GM19395 (cell line): ENCODE data around the gene RUNX2.

Experiments
- ATAC-seq: cut with Tn5 transposase; IDR thresholded peaks from one replicate; pipeline ENCODE4 v1.9.1; 2021; ENCODE audit warnings: mild to moderate bottlenecking, moderate library complexity; ENCODE audit not compliant: unreplicated experiment

Gene RUNX2

DNA sequence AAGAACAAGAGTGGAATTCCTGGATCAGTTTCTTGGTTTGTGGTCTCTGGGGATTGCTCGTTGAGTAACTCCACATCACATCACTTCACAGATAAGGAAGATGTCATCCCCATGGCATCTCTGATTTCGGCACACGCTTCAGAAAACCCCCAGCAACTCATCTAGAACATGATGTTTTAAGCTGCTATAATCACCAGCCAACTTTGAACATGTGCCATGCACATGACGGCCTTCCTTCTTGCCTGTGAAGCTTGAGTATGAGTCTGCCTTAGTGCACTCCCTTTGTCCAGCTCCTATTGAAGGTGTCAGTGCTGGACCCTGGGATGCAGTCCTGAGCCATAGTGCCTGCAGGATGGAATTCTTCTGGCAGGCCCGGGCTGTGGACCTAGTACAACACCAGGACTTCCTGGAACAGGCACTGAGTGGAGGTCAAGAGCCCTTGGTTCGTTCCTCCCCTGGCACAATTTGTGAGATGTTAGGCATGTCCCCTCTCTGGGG is 281.1 kb downstream of the RUNX2 start:
- no peak for ATAC-seq

DNA sequence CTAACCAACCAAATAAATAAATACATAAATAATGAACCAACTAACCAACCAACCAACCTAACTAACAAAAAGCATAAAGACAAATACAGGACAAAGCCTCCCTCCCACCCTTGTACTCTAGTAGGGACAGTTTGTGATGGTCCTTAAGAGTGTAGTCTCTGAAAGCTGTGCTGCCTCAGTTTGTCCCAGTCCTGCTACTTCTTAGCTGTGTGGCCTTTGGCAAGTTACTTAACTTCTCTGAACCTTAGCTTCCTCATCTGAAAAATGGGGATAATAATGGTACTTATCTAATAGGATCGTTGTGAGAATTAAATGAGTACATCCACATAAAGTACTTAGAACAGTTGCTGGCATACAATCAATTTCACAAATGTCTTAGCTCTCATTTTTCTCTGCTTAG is 282.2 kb downstream of the RUNX2 start:
- no peak for ATAC-seq

DNA sequence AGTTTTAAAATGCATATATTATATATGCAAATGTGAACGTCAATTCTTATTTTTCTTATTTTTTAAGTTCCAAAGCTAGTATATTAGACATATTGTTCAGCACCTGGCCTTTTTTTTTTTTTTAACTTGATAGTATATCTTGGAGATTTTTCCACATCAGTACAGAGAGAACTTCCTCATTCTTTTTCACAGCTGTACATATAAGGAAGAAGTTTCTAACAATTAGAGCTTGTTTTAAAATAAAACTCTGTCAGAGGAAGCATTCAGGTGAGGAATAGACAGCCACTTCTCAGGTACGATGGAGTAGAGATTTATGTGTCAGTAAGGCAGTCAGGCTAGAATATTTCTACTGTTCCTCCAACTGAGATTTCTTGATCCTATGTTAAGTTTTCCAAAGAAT is 282.7 kb downstream of the RUNX2 start:
- ATAC-seq: no peak

DNA sequence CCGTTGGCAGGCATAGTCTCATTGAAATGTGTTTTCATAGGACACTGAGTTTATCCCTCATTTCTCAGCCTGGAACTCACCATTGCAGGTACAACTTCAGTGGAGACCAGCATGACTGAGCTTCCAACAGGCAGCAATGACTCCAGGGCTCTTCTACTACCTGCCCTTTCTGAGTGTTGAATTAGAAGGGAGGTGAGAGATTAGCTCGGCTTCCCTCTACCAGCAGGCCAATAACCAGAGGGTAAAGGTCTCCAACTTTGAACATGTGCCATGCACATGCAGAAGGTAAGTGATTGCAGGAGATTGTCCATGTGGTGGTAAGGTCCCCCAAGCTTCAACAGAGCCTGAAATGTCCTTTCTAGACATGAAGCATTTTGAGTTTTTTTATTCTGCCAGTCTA is 283.4 kb downstream of the RUNX2 start:
- no peak for ATAC-seq

DNA sequence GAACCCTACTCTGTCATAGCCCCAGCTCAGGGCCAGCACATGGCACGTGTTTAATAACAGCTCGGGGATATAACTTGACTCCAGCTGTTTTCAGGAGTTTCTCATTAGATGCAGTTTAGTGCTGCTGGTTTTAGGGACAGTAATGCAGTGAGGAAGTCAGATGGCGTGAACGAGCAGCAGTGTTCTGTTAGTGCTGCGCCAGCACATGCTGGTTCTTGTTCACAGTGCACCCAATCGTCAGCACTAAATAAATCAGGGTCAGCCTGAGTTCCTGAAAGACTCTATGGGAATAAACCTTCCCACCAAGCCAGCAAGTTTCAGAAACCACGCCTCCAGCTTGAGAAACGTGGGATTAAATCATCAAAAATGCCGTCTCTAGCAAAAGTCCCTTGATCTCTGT is 285.5 kb downstream of the RUNX2 start:
- no peak for ATAC-seq

DNA sequence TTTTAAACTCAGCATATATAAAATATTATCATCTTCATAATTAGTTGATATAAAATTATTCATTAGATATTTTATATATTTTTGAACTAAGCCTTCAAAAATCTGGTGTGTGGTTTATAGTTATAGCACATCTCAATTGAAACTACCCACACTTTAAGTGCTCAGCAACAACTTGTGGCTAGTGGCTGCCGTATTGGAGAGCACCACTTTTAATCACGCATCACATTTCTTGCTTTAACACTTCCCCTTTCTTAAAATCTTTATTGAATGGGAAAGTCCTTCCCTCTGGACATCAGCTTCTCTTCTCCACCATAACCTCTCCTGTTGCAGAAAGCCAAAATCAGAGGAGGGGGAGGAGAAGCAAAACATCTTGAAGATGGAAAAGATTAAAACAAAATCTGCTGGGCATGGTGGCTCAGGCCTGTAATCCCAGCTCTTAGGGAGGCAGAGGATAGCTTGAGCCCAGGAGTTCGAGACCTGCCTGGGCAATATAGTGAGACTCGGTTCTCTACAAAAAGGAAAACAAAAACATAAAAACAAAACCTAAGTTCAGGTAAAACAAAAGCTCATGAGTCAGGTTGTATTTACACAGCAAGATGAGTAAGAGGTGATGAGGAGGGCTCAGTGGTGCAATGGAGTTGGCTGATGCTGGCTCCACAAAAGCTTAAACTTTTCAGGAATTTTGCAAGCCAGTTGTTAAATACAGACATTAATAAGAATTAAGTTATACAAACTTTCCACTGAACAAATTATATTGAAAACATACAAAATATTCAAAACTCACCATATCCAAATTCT is 286.6 kb downstream of the RUNX2 start:
- ATAC-seq: no peak

DNA sequence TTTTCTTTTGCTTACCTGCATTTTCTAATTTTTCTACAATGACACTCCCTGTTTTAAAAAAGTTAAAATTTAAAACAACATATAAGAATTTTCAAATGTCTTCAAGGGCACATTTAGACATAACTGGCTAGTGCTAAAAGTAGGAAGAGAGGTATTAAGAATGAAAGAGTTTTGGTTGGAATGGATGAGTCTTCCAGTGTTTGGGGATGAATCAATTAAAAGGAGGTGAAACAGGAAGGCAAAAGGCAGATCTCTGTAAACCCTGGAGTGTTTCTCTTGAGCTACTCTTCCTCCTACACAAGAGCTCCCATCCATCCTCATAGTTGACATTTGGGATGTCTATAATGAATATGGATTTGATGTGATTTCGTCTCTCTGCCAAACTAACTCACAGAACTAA is 288.1 kb downstream of the RUNX2 start:
- no peak for ATAC-seq

DNA sequence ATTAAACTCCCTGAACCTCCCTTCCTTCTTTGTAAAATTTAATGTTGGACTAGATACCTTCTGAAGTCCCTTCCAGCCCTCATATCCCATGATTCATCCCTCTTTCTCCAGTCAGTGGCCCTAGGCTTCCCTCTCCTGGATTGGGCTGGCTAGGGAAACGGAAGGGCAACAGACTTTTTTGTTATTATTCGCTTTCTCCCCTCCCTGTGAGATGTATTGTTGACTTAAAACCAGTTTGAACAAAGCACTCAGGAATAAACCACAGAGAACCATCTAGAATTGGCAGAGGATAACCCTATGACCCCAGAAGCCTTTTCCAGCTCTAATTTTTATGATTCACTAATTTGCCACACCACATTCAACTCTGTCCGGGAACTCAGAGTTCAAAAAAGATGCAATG is 289.3 kb downstream of the RUNX2 start:
- no peak for ATAC-seq

DNA sequence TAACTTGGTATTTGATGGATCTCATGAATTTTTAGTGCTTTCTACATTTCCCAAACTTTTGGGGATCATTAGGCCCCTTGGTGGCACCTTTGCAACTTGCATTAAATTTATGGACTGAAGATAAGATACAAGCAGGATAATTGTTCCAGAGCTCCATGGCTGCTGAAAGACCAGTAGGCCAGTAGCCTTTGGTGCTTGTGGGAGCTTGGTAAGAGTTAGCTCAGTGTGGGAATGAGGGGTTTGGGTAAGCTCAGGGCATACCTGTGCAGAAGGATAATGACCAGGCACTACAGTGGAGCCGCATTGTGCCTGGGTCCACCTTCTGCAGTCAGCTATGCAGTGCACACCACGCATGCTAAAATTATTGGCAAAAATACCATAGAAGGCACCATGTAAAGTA is 290.1 kb downstream of the RUNX2 start:
- ATAC-seq: no peak

DNA sequence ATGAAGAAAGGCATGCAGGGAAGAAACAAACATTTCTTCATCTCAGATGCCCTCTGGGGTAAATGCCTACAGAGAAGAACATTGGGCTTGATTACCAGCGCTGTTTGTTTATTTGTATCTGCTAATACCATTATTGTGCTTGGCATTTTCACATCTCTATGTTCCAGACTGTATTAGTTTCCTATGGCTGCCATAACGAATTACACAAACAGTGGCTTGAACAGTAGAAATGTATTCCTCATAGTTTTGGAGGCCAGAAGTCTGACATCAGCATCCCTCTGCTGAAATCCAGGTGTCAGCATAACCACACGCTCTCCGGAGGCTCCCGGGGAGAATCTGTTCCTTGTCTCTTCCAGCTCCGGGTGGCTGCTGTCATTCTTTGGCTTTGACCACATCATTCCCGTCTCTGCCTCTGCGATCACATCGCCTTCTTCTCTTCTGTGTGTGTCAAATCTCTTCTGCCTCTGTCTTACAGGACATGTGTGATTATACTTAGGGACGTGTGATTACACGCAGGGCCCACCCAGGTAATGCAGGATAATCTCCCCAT is 291.2 kb downstream of the RUNX2 start:
- no peak for ATAC-seq

DNA sequence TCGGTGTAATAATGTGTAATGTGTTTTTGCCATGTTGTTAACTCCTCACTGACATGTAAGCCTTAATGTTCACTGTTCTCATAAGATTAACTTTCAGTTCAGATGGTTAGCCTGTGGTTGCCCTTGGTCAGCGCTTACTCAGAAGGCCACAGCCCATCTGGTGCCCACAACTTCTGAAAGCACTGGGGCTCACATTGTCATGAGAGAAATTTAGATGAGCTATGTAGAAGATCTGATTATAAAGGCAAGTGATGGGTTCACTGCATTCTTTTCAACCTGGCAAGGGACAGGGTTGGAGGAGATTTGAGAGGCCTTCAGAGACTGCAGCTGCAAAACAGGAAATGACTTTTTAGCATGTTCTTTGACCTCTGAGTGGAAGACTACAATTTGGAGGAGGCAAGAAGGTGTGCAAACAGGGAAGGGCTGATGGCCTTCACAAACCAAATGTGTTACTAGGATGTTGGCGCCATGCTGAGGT is 291.9 kb downstream of the RUNX2 start:
- no peak for ATAC-seq

DNA sequence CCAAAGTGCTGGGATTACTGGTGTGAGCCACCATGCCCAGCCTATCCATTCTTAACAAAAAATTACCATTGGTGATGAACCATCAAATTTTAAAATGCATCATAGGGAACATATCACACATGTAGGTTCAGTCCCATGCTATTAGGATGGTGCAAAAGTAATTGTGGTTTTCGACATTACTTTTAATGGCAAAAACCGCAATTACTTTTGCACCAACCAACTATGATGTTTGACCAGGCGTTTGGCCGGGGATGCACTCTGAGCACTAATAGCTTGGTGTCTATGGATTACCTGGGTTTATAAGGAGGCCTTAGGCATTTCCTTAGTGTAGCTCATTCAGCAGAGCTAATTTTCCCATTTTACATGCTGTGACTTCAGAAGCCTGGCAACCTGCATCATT is 296.1 kb downstream of the RUNX2 start:
- ATAC-seq: no peak

DNA sequence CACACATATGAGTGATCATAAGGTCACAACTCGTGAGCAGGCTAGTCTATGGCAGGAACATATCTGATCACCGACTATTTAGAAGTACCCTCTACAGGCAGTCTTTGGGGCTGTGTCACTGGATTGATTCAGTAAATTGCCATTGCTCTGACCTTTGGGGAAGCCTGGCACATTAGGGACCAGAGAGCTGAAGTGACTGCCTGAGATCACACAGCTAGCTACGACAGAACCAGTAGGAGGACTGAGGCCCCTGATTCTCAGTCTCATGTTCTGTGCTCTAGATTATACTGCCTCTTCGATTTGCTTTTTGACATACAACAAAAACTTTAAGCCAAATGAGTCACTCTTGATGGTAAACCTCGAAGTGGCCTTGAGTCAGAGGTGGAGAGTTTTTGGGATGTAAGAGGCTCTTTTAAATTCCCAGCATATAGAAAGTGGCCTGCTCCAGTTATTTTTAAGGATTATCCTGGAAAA is 297.1 kb downstream of the RUNX2 start:
- no peak for ATAC-seq

DNA sequence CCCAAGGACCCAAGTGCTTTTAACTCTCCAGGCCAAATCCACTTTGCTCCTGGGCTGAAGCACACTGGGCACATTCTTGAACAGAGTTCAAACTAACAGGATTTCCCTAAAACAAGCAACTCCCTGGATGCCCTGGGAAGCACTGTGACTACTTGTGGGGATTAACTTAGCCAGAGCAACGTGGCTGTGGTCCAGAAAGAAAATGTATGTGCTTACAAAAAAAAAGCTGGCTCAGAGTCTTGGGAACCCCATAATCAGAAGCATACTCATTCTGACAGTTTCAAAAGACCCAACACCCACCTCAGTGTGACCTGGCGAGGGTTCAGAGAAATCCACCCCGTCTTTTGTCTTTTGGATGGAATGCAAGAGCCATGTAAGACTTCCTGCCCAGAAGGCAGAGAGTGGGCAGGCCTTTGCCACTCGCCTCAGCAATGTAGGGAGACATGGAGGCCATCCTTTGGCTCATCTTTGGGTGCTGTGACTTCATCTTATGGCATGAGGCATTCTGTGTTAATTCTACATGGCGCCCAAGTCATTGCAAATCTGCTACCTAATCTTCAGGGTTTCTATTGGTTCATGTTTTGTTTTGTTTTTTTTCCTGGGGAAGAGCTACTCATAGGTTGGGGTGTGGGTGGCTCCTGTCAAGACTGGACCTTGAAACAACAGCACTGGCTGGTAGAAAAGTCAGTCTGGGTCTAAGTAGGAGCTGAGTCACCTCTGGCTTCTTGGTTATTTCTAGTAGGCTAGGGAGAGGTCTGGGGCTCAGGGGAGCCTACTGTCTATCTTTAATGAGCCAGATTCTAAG is 298.2 kb downstream of the RUNX2 start:
- no peak for ATAC-seq

DNA sequence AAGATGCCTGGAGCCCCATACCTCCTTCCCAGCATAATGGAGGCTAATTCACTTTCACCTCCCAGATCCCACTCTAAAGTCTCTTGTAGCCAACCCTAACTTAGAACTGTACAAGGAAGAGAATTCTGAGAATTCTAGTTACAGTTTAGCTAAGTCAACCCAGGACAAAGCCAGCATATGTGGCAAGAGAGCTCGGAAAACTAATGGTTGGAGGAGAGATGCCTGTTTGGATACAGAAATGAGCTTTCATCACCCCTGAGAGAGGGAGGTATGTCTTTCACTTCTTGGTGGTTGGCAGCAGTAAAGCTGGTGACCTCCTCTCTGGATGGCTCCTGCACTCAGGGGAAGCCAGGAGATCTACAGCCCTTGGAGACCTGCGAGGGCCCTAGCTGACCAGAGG is 302.2 kb downstream of the RUNX2 start:
- no peak for ATAC-seq

DNA sequence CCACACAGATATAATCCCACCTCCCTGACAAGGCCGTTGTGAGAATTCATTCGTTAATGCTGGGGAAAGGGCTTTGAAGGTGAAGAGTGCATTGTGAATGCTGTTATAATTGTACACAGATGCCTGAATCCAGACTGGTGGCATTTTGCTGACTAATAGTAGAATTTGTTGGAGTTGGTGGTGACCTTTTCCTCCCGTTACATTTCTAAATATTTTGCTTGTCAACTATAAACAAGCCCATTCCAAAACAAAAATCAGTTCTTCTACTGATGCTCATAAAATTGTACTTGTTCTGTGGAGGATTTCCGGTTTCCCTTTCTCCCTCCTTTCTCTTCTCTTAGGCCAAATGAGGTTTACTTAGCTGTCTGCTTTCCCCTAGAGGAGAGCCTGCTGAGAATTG is 302.7 kb downstream of the RUNX2 start:
- no peak for ATAC-seq

DNA sequence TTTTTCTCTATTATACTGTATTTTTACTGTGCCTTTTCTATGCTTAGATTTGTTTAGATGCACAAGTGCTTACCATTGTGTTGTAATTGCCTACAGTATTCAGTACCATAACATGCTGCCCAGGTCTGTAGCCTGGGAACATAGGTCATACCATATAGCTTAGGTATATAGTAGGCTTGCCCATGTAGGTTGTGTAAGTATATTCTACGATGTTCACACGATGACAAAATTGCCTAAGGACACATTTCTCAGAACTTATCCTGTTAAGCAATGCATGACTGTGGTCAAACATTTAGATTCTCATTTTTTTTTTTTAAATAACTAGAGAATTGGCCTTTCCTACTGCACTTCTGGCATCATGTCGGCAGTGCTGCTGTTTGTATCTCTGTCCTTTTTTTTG is 303.3 kb downstream of the RUNX2 start:
- no peak for ATAC-seq

DNA sequence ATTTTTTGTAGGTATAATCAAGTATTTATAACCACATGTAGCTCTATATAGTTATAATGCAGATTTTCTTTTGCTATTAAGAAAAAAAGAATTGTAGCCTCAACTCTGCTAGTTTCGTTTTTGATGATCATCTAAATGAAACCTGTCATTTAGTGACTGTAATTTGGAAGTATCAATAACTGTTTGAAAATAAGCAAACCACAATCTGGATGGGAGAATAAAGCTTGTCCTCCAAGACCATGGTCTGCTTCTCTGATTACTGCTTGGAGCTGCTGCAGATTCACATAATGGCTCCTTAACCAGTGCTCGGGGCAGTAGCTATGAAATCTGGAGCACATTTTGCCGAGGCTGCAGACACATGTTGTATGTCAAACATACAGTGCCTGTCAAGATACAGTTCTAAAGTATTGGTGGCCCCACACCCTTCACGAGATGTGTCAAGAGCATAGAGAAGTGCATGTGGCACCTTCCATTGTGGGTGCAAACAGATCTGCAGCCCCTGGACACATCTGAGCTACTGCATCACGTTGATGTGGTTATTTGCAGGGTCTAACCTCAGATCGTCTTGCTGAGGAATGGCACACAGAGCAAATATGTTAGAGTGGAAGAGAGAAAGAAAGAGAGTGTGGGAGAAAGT is 305.3 kb downstream of the RUNX2 start:
- ATAC-seq: no peak

DNA sequence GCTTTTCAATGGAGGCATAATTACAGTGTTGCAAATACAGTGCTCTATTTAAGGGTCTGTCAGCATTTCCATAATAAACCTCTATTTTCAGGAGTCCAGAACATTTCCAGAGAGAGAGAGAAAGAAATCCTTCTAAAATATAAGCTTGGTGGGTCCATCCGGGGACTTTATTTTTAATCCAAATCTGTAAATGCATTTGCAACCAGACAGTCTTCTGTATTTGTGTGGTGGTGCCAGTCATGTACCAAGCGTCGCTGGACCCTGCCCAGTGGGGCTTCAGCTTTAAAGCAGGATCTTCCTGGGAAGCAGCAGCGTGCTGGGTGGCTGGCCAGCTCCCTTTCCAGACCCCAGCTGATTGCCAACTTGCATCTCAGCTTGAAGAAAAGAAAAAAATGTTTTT is 306.1 kb downstream of the RUNX2 start:
- ATAC-seq: no peak

DNA sequence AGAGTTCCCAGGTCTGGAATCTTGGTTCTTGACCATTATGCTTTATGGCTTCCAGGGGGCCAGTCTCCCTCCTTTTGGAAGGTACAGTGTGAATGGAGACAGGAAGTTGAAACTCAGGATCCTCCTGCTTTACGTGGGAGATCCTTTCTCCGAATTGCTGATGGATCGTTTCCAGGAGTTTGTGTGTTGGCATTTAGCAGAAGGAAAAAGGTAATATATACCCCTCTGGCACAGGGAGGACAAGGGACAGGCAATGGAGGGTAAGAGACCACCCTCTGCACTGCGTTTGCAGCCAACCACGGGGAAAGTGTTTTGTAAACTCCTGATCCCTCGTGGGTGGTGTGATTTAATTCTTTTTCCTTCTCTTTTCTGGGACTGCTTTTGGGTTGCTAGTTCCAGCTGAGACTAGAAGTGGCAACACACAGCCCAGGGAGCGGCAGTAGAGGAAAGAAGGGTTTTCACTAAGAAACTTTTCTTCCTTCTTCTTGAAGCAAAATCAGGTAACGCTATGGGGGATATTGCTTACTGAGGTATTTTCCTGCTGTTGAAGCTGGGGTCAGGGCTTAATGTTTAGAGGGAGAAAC is 307.2 kb downstream of the RUNX2 start:
- ATAC-seq: no peak

DNA sequence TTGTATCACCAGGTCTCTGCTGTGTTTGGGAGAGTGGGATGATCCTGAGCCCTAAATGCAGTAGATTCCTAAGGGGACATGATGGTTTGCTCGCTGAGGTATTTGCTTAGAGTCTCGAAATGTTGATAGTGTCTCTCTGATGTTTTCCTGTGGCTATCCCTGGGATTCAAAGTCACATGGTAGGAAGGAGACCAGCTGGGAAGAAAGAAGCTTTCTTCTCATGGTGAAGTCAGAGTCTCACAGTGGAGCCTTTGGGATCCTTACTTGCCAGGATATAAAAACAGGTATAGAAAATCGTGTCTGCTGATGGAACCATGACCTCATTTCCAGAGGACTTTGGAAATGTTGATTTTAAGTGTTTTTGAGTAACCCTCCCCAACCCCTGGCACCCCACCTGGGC is 308.9 kb downstream of the RUNX2 start:
- ATAC-seq: no peak
